ENCODE measurements around the gene CDH4. TPM values are rescaled to one million over a fixed set of nuclear protein-coding genes. Genes with fewer than 3 reads are reported as not detected.

The CDH4 gene
- total RNA-seq, 1 experiment from 2014 or later = not detected

DNA sequence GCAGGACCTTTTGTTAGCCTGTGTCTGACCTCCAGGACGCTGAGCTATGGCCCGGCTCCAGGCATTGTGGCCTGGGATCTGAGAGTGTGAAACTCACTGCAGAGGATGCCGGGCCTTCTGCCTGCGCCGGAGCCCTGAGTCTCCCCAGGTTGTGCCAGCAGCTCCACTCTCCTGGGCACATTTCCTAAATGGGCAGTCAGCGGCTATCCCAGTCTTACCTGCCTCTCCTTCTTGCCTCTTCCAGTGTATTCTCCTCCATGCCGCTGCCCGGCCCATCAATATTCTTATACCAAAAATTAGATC lies 397.8 kb downstream of the CDH4 start:
- H3K4me3 Mint-ChIP-seq (ENCODE audit: unreplicated experiment) = no peak overlapping the region
- Histone ChIP-seq H3K4me3 (ENCODE audit: low read depth, low read length) (no peak overlapping the region), H3K4me1 (no peaks in the 10 kb centered on the region), H3K9me3 (no peaks in the 10 kb centered on the region), H3K27me3 (replicated peaks; ENCODE audit: control insufficient read depth, insufficient read depth, low read length) (peaks cover 2% of the 10 kb centered on the region; the same call in 1 of the 2 replicates), H3K36me3 (ENCODE audit: control insufficient read depth, insufficient read depth, low read length) (no peaks in the 10 kb centered on the region)
- H3K27ac Mint-ChIP-seq (ENCODE audit: unreplicated experiment) = no peak overlapping the region
- intact Hi-C loops (cut with micrococcal nuclease; ENCODE audit: unreplicated experiment) = no loop called here
- BruUV-seq (replicated peaks) = no TSS peak
- no peak for DNase-seq
- TF ChIP-seq, protein P1, sequence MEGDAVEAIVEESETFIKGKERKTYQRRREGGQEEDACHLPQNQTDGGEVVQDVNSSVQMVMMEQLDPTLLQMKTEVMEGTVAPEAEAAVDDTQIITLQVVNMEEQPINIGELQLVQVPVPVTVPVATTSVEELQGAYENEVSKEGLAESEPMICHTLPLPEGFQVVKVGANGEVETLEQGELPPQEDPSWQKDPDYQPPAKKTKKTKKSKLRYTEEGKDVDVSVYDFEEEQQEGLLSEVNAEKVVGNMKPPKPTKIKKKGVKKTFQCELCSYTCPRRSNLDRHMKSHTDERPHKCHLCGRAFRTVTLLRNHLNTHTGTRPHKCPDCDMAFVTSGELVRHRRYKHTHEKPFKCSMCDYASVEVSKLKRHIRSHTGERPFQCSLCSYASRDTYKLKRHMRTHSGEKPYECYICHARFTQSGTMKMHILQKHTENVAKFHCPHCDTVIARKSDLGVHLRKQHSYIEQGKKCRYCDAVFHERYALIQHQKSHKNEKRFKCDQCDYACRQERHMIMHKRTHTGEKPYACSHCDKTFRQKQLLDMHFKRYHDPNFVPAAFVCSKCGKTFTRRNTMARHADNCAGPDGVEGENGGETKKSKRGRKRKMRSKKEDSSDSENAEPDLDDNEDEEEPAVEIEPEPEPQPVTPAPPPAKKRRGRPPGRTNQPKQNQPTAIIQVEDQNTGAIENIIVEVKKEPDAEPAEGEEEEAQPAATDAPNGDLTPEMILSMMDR (IDR thresholded peaks at IDR 0.05; ENCODE audit: insufficient read depth in 1 of 2, low read depth in 1 of 2, low read length in 1 of 2, severe bottlenecking in 1 of 2, unreplicated experiment in 1 of 2) = no peak
- no peaks in the 10 kb centered on the region for H3K36me3 Mint-ChIP-seq (ENCODE audit: insufficient read depth, unreplicated experiment)
- no peaks in the 10 kb centered on the region for H3K9me3 Mint-ChIP-seq (ENCODE audit: unreplicated experiment)
- ChIA-PET CTCF (no interaction called here), POLR2A (no interaction called here)
- no peaks in the 10 kb centered on the region for H3K4me1 Mint-ChIP-seq (ENCODE audit: low read depth, unreplicated experiment)
- H3K27me3 Mint-ChIP-seq (ENCODE audit: insufficient read depth, unreplicated experiment) = peaks cover 31% of the 10 kb centered on the region

DNA sequence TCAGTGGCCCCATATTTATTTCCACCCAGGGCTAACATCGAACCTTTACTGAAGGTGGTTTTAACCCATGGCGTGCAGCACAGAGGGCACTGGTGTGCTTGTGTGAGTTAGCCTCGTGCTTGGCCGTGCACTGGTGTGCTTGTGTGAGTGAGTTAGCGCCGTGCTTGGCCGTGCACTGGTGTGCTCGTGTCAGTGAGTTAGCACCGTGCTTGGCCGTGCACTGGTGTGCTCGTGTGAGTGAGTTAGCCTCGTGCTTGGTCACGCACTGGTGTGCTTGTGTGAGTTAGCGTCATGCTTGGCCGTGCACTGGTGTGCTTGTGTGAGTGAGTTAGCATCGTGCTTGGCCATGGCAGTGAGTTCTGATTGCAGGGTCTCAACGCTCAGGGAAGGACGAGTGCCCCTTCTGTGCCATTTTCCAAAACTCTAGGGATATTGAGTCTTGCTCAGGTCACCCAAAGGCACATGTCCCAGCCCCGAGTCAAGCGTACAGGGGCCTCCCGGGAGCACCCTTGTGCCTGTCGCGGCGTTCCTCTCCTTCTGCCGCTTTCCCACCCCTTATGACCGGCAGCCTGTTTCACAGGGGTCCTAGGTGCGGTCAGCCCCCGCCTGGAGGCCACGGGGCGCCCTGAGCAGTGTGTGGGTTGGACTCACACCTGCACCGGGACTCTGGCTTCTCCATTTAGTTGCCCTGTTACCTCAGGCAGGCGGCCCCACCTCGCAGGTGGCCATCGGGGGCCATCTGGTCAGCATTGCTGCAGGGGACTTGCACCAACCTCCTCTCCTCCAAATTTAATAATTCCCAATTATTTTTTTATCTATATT lies 399.1 kb downstream of the CDH4 start:
- no peak overlapping the region for H3K27ac Mint-ChIP-seq (ENCODE audit: unreplicated experiment)
- BruUV-seq (replicated peaks) = no TSS peak
- no peak for DNase-seq
- no peaks in the 10 kb centered on the region for H3K9me3 Mint-ChIP-seq (ENCODE audit: unreplicated experiment)
- Histone ChIP-seq H3K27me3 (replicated peaks; ENCODE audit: control insufficient read depth, insufficient read depth, low read length) (peaks cover 2% of the 10 kb centered on the region; the same call in 1 of the 2 replicates), H3K9me3 (no peaks in the 10 kb centered on the region), H3K36me3 (ENCODE audit: control insufficient read depth, insufficient read depth, low read length) (no peaks in the 10 kb centered on the region), H3K4me1 (no peaks in the 10 kb centered on the region), H3K4me3 (ENCODE audit: low read depth, low read length) (no peak overlapping the region)
- H3K4me3 Mint-ChIP-seq (ENCODE audit: unreplicated experiment) = no peak overlapping the region
- CTCF ChIA-PET = no interaction called here
- POLR2A ChIA-PET = no interaction called here
- H3K27me3 Mint-ChIP-seq (ENCODE audit: insufficient read depth, unreplicated experiment) = peaks cover 35% of the 10 kb centered on the region
- TF ChIP-seq, protein P1 (IDR thresholded peaks at IDR 0.05; ENCODE audit: insufficient read depth in 1 of 2, low read depth in 1 of 2, low read length in 1 of 2, severe bottlenecking in 1 of 2, unreplicated experiment in 1 of 2) = no peak
- no peaks in the 10 kb centered on the region for H3K36me3 Mint-ChIP-seq (ENCODE audit: insufficient read depth, unreplicated experiment)
- no peaks in the 10 kb centered on the region for H3K4me1 Mint-ChIP-seq (ENCODE audit: low read depth, unreplicated experiment)
- intact Hi-C loops (cut with micrococcal nuclease; ENCODE audit: unreplicated experiment) = no loop called here

DNA sequence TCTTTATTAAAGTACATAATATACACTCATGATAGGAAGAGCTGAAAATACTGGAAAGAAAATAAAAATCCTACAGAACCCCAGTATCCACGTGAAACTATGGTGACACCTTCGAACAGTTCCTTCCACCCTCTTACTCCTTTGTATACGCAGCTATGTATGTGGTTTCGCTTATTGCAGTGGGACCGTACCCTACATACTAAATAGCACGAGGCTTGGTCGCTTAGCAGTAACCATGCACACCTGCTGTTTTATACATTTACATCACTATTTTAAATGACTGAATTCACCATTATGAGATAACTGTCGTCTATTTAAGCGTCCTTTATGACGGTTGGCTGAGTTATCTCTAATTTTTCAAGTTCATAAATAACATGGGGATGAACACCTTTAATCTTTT lies 400.1 kb downstream of the CDH4 start:
- intact Hi-C loops (cut with micrococcal nuclease; ENCODE audit: unreplicated experiment) = no loop called here
- POLR2A ChIA-PET = no interaction called here
- no peak for DNase-seq
- H3K27ac Mint-ChIP-seq (ENCODE audit: unreplicated experiment) = no peak overlapping the region
- H3K4me3 Mint-ChIP-seq (ENCODE audit: unreplicated experiment) = no peak overlapping the region
- H3K36me3 ChIP-seq (ENCODE audit: control insufficient read depth, insufficient read depth, low read length) = no peaks in the 10 kb centered on the region
- peaks cover 29% of the 10 kb centered on the region for H3K27me3 Mint-ChIP-seq (ENCODE audit: insufficient read depth, unreplicated experiment)
- CTCF ChIA-PET = no interaction called here
- no peaks in the 10 kb centered on the region for H3K9me3 Mint-ChIP-seq (ENCODE audit: unreplicated experiment)
- TF ChIP-seq, protein P1 (IDR thresholded peaks at IDR 0.05; ENCODE audit: insufficient read depth in 1 of 2, low read depth in 1 of 2, low read length in 1 of 2, severe bottlenecking in 1 of 2, unreplicated experiment in 1 of 2) = no peak
- no peaks in the 10 kb centered on the region for H3K4me1 ChIP-seq
- no peak overlapping the region for H3K4me3 ChIP-seq (ENCODE audit: low read depth, low read length)
- no TSS peak for BruUV-seq (replicated peaks)
- peaks cover 2% of the 10 kb centered on the region; the same call in 1 of the 2 replicates for H3K27me3 ChIP-seq (replicated peaks; ENCODE audit: control insufficient read depth, insufficient read depth, low read length)
- H3K9me3 ChIP-seq = no peaks in the 10 kb centered on the region
- H3K4me1 Mint-ChIP-seq (ENCODE audit: low read depth, unreplicated experiment) = no peaks in the 10 kb centered on the region
- no peaks in the 10 kb centered on the region for H3K36me3 Mint-ChIP-seq (ENCODE audit: insufficient read depth, unreplicated experiment)
